HG03342 (cell line): Measurements from ENCODE around the gene MSRB2.
"Not testable (repeated sequence)": the region's sequence is repeated elsewhere in the genome, so short reads cannot be mapped to it uniquely, and the experiment has no call there.

Experiments used
- ATAC-seq: cut with Tn5 transposase; IDR thresholded peaks from one replicate; pipeline ENCODE4 v1.9.1; 2021; ENCODE audit warnings: mild to moderate bottlenecking, moderate library complexity; ENCODE audit not compliant: unreplicated experiment

The MSRB2 gene

GRCh38 chr10:23069019-23069815 is 26.2 kb upstream of the MSRB2 start:
- no peak for ATAC-seq

DNA sequence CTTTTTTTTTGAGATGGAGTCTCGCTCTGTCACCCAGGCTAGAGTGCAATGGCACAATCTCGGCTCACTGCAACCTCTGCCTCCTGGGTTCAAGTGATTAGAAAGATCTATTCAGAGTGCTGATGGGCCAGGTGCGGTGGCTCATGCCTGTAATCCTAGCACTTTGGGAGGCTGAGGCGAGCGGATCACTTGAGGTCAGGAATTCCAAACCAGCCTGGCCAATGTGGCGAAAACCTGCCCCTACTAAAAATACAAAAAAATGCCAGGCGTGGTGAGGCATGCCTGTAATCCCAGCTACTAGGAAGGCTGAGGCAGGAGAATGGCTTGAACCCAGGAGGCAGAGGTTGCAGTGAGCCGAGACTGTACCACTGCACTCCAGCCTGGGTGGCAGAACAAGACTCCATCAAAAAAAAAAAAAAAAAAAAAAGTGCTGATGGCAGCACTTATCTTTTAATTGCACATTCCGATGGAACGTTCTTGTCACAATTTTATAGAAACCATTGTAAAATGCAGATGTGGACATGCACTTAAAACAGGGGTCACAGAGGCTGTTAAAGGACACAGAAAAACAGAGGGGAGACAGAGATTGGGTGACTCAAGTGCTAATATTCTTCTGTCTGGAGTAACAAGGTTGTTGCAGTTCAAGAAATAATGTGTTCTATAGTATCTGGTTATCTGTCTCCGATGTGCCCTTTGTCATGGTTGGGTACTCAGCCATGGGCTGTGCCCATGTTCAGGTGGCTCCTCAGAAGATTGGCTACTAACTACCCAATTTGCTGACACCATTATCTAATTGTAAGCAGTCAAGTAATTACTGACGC is 25.1 kb upstream of the MSRB2 start:
- ATAC-seq: not testable (repeated sequence)

DNA sequence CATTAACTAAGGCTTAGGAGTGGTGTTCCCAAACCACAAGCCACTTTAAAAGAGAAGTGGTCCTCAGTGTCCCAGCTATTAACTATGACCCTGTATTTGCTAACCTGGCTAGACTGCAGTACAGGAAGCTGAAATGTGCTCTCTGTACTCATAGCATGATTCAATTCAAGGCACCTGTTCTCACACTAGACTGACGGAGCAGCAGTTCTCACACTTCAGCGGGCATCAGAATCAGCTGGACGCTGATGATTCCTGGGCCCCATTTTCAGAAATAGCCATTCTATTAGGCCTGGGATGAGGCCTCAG is 24.5 kb upstream of the MSRB2 start:
- ATAC-seq: no peak

DNA sequence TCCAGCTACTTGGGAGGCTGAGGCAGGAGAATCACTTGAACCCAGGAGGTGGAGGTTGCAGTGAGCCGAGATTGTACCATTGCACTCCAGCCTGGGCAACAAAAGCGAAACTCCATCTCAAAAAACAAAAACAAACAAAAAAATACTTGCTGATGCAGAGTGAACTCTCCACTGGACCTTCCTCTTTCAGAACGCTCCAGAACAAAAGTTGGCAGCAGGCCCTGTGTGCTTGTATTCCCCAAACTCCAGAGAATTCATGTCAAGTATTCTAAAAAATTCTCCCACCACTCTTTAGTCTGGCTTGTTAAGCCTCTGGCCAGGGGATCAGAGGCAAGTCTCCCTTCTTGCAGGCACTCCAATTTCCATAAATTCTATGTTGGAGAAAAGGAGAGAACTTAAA is 22.8 kb upstream of the MSRB2 start:
- ATAC-seq: not testable (repeated sequence)

DNA sequence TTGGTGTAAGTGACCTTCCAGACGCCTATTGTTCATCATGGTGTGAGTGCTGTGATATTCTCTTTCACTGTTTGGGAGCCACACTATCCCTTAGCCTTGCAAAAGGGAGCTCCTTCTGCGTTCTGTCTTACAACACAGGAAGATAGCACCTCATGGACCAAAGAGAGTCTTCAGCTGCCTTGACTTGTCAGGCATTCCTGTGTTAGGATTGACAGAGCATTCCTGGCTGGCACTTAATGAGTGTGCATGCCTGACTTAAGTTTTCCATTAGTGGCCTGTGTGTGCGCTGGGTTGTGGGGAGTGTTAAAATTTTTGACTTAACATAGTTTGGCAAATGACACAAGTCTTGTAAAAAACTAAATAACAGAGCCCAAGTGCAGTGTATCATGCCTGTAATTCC is 21.9 kb upstream of the MSRB2 start:
- no peak for ATAC-seq

- ATAC-seq: no peak
Measured at GRCh38 chr10:23075672-23076071, 19.7 kb upstream of the MSRB2 start.

- ATAC-seq: no peak
Measured at GRCh38 chr10:23078114-23078513, 17.3 kb upstream of the MSRB2 start.

- ATAC-seq: no peak
Measured at GRCh38 chr10:23079700-23080099, 15.7 kb upstream of the MSRB2 start.

DNA sequence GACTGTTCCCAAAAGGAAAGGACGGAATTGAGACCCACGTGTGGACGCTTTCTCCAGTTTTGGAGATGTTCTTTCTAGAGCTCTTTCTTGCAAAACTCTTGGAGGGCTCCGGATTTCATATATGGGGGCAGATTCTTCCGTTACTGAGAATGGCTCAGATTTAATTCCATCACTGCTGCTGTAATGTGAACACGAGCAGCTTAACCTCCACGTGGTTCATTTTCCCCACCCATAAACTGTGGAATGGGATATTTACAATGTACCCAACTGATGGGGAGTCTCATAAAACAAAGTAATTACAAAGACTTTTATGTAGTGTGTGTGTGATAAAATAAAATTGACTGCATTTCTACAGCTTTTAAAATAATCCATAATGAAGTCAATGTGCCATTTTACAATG is 15.1 kb upstream of the MSRB2 start:
- ATAC-seq: no peak

DNA sequence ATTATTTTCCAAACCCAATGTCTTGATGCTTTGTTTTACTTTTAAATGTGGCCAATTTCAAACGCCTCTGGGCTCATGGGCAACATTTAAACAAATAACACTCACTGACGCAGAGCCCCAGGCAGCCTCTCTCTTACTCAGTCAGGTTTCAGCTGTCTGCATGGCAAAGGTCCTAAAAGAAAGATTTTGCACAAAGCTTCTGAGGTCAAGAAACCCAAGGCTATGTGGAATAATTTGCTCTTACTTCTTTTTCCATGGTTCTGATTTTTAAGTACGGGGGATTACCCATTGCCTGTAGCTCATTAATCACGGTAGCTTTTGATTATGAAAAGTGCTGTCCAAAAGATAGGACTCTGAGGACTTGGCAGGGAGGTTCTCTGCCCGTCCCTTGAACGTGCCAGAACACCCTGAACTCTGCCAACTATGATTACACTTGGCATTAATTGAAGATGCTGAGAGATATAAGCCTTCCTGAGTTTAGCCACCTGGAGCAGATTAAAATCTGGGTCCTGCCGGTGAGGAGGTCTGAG is 14.1 kb upstream of the MSRB2 start:
- ATAC-seq: no peak

GRCh38 chr10:23081891-23082290 is 13.5 kb upstream of the MSRB2 start:
- no peak for ATAC-seq

DNA sequence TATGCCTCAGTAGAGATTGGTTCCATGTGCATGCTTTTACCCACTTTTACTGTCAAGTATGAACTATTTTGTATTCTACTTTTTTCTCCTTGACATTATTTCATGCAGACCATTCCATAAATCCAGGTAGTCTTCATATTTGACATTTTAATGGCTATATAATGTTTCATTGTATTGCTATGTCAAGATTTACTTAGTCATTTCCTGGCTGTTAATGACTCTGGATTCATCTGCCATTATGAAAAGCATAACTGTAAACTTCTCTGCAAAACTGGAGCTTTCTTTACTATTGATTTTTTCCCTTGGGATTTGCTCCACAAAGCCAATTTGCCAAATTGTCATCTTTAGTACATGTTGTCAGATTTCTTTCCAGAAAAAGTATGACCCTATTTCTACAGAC is 6.8 kb upstream of the MSRB2 start:
- ATAC-seq: no peak

DNA sequence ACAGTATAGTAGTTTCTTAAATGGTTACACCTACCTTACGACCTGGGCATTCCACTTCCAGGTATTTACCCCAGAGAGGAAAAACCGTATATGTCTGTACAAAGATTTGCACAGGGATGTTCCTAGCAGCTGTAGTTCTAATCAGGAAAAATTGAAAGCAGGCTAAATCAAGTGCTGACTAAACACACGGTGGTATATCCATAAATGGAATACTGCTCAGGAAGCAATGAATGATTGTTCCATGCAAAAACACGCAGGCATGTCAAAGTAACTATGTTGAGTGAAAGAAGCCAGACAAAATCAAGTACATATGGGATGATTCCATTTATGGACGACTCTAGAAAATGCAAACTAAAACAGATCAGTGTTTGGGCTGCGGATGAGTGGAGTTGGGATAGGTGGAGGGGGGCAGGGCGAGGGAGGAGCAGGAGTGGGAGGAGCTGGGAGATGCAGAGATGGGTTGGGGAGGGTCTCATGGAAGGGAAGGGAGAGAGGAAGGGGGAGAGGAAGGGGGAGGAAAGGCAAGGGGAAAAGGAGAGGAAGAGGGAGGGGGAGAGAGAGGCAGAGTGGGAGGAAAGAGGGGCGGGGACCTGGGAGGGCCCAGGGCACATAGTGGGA is 484 bp upstream of the MSRB2 start:
- ATAC-seq: no peak

- peak; percentile 51 for ATAC-seq
Measured at GRCh38 chr10:23095966-23096801, 805 bp downstream of the MSRB2 start.

DNA sequence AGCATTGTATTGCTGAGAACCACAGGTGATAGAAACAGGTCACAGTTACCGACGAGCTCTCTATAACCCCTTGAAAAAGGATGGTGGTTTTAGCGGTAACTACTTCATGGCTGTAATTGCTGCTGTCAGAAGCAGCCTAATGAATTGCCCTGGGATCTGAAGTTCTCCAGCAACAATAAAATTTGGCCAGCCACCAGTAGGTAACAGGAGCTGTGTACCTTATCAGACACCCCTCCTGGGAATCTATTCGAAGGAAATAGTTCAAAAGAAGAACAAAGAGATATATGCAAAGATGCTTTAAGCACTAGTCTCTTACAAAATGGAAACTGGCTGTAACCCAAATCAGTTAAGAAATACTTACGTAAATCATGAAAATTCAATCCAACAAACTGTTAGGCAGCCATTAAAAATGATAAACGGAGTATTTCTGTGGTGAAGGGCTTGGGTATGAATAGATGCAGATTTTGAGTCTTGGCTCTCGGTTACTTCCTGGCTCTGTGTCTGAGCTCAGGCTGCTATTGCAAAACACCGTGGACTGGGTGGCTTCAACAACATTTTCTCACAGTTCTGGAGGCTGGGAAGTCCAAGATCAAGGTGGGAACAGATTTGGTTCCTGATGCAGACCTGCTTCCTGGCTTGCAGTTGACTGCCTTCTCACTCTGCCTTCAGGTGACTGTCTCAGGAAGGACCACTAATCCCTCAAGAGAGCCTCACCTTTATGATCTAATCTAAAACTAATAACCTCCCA is 1.6 kb downstream of the MSRB2 start:
- ATAC-seq: no peak

- ATAC-seq: no peak
Measured at GRCh38 chr10:23099079-23099478, 3.7 kb downstream of the MSRB2 start.

DNA sequence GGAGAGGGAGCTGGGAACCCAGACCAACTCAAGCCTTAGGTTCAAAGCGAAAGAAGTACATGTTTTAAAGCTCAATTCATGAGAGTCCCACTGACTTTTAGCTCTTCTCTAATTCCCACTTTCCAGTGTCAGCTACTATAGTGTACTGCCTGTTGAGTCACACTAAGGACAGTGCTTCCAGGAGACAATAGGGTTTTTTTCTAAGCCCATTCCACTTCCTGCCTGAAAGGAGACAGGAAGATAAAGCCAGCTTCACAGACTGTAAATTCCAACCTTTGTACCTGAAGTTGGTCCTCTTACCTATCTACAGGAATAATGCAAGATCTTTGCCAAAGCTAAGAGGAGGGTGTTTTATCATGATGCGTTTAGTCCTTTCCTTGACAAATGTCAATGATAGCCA is 4.4 kb downstream of the MSRB2 start:
- ATAC-seq: no peak

DNA sequence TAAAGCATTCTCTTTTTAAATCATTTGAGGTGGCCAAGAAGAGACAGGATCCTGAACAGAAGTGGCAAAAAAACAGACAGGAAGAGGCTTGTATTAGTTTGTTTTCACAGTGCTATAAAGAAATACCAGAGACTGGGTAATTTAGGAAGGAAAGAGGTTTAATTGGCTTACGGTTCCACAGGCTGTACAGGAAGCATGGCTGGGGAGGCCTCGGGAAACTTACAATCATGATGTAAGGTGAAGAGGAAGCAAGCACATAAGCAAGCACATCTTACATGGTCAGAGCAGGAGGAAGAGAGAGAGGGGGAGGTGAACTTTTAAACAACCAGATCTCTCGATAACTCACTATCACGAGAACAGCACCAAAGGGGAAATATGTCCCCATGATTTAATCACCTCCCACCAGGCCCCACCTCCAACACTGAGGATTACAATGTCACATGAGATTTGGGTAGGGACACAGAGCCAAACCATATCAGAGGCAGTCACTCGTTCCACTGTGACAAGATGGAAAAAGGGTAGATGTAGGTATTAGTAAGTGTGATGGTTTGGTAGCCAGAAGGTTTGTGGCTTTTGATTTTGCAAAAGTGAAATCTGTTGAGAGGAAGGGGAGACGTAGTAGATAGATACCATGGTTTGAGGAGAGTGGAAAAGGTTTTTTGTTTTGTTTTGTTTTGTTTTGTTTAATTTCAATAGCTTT is 5.1 kb downstream of the MSRB2 start:
- no peak for ATAC-seq

DNA sequence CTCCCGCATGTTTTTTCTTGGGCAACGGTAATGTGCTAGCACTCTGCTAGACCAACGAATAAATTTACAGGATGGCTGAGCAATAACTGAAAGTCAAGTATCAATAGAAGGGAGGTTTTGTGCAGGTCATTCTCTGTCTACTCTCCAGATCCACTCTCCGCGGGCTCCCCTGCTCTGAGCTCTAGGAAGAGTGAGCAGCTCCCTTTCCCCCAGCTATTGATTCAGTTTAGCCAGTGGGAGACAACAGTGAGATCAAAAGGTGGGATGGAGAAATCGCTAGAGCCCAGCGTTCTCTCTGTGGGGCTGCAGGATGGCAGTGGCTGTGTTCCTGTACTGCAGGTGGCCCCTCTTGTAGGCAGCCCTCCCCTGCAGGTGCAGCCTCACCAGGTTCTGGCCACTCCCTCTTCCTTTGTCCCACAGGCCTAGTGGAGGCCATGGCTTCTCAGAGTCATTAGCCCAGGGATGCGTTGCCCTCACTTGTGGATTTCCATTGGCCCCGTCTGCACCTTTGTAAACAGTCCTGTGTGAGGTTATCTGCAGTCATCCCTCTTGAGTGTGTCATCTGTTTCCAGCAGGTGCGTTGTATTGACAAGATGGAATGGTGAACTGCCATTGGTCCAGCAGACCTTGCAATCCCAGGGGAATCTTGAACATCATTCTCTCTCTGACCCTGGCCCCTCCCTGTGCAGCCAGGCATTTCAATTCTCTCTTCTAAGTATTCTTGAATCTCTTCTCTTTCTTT is 11.1 kb downstream of the MSRB2 start:
- ATAC-seq: no peak
